Stromal cell of bone marrow (primary cell): ENCODE data around the gene IL15.
"Not testable (repeated sequence)": the region's sequence is repeated elsewhere in the genome, so short reads cannot be mapped to it uniquely, and the experiment has no call there.

ENCODE experiments used
- DNase-seq: peaks from one replicate; pipeline ENCODE4 v3.0.0-alpha.2; 2012; ENCODE audit warnings: low read depth

IL15 gene

GRCh38 chr4:141705048-141705746 is 68.8 kb downstream of the IL15 start:
- DNase-seq = no peak

DNA sequence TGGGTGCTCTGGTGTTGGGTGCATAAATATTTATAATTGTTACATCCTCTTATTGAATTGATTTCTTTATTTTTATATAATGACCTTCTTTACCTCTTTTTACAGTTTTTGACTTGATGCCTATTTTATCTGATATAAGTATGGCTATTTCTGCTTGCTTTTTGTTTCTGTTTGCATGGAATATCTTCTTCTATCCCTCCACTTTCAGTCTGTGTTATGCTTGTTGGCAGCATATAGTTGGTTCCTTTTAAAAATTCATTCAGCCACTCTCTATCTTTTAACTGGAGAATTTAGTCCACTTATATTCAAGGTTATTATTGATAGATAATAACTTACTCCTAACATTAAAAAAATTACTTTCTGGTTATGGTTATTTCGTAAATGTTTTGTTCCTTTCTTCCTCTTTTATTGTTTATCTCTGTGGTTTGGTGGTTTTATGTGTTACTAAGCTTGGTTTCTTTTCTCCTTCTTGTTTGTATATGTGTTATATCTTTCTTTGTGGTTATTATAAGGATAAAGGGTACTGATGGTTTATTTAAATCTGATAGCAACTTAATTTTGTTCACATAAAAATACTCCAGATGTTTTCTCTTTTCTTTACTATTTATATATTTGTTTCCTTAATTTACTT is 69.5 kb downstream of the IL15 start:
- DNase-seq = no peak

DNA sequence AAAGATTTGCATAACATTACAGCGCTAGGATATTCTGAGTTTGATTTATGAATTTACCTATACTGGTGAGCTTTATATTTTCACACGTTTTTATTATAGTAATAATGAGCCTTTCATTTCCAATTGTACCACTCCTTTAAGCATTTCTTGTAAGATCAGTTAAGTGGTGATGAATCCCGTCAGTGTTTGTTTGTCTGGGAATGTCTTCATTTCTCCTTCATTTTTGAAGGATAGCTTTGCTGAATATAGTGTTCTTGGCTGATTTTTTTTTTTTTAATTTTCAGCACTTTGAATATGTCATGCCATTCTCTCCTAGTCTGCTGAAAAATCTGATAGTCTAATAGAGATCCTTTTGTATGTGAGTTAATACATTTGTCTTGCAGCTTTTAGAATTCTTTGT is 70.1 kb downstream of the IL15 start:
- no peak for DNase-seq

GRCh38 chr4:141711211-141711610 is 74.8 kb downstream of the IL15 start:
- DNase-seq = peak; percentile 26

DNA sequence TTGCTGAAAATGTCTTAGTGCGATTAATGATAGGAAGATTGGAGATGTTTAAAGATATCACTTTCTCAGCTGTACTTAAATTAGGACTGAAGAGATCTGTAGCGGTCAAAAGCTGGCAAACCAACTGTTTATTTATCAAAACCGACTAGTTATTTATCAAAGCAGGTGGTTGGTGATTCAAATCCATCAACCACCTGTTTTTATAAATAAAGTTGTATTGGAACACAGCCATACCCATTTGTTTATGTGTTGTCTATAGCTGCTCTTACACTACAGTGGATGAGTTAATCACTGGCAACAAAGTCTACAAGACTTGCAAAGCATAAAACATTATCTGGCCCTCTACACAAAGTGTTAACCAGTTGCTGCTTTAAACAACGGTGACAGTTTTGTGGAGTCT is 76.8 kb downstream of the IL15 start:
- no peak for DNase-seq

DNA sequence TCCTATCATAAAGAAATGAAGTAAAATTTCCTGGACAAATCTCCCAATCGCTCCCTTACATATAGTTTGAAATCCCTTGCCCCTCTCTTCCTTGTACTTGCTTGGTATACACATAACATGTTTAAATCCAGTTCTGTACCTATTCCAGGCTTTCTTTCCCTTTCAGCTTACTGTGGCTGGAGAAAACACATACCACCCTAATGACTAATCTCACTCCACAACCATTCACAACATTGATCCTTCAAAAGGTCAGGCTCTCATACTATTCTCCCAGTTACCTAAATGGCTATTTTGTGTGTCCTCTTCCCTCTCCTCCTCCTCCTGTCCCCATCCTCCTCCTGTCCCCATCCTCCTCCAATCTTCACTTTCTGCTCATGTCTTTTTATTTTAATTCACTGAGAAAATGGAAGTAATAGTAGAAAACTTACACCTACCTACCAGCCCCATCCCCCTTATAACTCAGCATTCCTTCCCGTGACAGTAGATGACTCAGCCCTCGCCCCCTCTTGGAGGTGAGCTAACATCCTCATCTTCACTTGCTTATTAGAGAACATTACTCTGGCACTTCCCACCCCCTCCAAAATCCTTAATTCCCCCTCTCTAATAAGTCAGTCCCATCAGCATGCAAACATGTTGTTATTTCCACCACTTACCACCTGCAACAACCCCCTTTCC is 77.5 kb downstream of the IL15 start:
- DNase-seq = no peak

DNA sequence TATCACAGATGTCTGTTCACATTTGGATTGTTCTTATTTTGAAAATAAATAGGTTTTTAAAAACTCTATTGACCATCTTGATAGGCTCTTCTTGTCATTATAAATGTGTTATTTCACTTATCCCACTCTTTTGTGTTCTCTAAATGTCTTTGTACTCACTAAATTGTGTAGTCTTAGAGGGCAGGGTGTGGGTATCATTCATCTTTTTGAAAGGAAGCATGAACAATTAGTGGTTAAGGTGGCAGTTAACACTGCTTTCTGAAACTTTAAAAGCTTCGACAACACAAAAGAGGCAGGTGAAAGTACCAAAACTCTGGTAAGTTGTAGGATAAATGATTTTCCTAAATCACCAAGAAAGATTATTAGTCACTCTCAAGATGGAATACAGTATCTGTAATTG is 83.2 kb downstream of the IL15 start:
- no peak for DNase-seq

- DNase-seq = no peak
Observed at GRCh38 chr4:141721174-141721573, 84.8 kb downstream of the IL15 start.

- DNase-seq = no peak
Observed at GRCh38 chr4:141724646-141725045, 88.3 kb downstream of the IL15 start.

GRCh38 chr4:141727420-141727819 is 91.0 kb downstream of the IL15 start:
- DNase-seq = no peak

DNA sequence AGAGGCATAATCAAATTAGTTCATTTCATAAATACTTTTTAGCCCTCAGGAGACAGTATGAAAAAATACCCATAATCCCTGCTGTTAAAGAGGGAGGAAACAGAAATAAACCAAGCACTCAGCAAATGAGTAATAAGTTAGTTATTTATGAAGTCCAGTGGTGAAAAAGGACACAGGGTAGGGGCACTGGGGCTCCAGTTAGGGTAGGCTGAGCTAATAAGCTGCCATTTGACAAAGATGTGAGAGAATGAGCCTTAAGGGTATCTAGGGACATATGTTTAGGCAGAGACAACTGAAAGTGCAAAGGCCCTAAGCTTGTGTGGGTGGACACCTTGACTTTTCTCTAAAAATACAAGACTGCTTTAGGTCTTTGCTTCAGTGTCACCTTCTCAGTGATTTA is 94.4 kb downstream of the IL15 start:
- DNase-seq = no peak

DNA sequence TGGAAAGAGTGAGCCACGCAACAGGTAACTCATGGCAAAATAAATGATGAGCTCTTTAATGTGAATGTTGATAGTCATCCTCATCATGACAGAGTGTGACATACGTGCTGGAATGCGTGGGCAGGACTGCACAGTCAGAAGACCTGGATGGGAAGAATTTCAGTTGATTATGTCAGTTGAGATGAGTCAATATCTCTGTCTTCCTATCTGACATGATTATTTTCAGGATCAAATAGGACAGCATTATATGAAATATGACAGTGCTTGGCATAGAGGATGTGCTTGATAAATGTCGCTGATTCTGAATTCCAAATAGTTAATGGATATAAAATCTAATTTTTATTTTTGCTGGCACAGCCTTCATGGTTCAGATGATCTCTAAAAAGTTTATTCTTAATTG is 95.1 kb downstream of the IL15 start:
- no peak for DNase-seq

GRCh38 chr4:141739636-141740035 is 103.3 kb downstream of the IL15 start:
- DNase-seq = no peak

GRCh38 chr4:141746026-141746425 is 109.6 kb downstream of the IL15 start:
- no peak for DNase-seq

GRCh38 chr4:141751806-141752205 is 115.4 kb downstream of the IL15 start:
- not testable (repeated sequence) for DNase-seq

DNA sequence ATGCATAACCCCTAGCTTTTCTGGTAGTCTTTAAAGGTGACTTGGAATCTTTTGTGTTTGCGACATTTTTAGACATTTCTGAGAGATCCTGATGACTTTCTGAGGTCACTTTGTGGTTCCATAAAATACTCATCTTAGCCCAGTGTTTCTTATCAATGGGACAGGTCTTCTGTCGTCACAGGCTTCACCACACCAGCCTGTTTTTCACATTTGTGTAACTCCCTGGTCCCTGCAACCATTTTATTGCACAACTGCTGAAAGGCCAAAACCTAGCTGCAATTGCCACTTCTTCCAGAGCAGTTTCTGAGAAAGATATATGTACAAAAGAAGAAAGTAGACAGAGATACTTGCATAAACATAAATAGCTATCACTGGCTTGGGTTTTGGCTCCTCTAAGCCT is 120.9 kb downstream of the IL15 start:
- DNase-seq = no peak

DNA sequence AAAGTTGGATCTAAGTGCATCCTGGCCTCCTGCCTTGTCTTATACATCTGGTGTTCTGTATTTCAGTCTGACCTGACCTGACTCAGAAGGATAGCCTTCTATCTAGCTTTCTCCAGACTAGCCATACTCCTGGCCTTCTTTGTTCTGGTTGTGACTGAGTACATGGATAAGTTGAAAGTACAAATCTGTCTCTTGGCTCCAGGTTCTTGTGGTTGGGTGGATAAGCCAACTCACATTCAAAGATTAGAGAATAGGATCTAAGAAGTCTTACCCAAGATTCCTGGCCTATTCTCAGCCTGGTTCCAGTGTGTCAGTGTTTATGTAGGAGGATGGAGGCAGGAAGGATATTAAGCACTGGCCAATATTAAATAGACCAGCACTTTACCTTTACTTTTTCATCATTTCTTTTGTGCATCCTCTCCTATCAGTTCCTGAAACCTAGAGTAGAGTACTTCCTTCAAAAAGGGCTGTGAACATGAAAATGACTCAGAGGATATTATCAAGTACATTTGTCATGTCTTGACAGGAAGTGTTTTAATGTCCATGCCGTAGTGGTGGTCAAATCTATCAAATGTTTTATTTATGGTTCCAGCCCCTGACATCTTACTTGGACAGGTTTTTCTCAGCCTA is 123.5 kb downstream of the IL15 start:
- DNase-seq = no peak

GRCh38 chr4:141761926-141762325 is 125.5 kb downstream of the IL15 start:
- no peak for DNase-seq

GRCh38 chr4:141763374-141763773 is 127.0 kb downstream of the IL15 start:
- DNase-seq = no peak

GRCh38 chr4:141768954-141769353 is 132.6 kb downstream of the IL15 start:
- DNase-seq = peak; percentile 61

- no peak for DNase-seq
Observed at GRCh38 chr4:141771889-141772830, 135.8 kb downstream of the IL15 start.

DNA sequence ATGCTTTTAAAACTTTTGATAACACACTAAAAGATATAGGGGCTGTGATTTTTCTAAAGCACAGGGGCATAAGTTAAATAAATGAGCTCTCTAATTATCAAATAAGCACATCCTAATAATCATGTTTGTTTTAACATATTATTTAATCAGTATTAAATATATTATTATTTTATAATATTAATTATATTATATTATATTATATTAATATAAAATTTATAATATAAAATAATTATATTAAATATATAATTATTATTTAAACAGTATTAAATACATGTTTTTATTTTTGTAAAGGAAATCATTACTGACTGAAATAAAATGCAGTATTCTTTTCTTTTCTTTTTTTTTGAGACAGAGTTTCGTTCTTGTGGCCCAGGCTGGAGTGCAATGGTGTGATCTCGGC is 136.5 kb downstream of the IL15 start:
- no peak for DNase-seq
